ENCODE results near the gene STPG4. TPM values are rescaled to one million over a fixed set of nuclear protein-coding genes. Genes with fewer than 3 reads are reported as not detected.
"Not testable (repeated sequence)": the region's sequence is repeated elsewhere in the genome, so short reads cannot be mapped to it uniquely, and the experiment has no call there.

STPG4 gene
- total RNA-seq, 1 donor from 2014 or later, result not detected

- intact Hi-C loops (cut with DNase I), result no loop called here
- DNase-seq (ENCODE audit: low spot score), result no peak
These were observed 19.7 kb upstream of the STPG4 start for GRCh38 chr2:47174733-47175361.

GRCh38 chr2:47173986-47174732 lies 19.1 kb upstream of the STPG4 start:
- DNase-seq (ENCODE audit: low spot score), result no peak
- intact Hi-C loops (cut with DNase I), result no loop called here

- DNase-seq (ENCODE audit: low spot score), result no peak
These were observed 18.0 kb upstream of the STPG4 start for GRCh38 chr2:47172922-47173695.

GRCh38 chr2:47172156-47172921 lies 17.2 kb upstream of the STPG4 start:
- no peak for DNase-seq (ENCODE audit: low spot score)
- intact Hi-C loops (cut with DNase I), result no loop called here

More at GRCh38 chr2:47172922-47173695, 18.0 kb upstream of the STPG4 start:
- intact Hi-C loops (cut with DNase I), result no loop called here

GRCh38 chr2:47169784-47170183 lies 14.7 kb upstream of the STPG4 start:
- intact Hi-C loops (cut with DNase I), result no loop called here

GRCh38 chr2:47168895-47169294 lies 13.8 kb upstream of the STPG4 start:
- DNase-seq (ENCODE audit: low spot score); intact Hi-C loops (cut with DNase I): not testable (repeated sequence)

More at GRCh38 chr2:47169784-47170183, 14.7 kb upstream of the STPG4 start:
- DNase-seq (ENCODE audit: low spot score), result no peak

- no peak for DNase-seq (ENCODE audit: low spot score)
- intact Hi-C loops (cut with DNase I), result no loop called here
These were observed 12.0 kb upstream of the STPG4 start for GRCh38 chr2:47167149-47167548.

GRCh38 chr2:47165001-47165555 lies 10.0 kb upstream of the STPG4 start:
- intact Hi-C loops (cut with DNase I), result no loop called here
- DNase-seq (ENCODE audit: low spot score), result no peak

- intact Hi-C loops (cut with DNase I), result no loop called here
These were observed 7.7 kb upstream of the STPG4 start for GRCh38 chr2:47162780-47163179.

GRCh38 chr2:47161475-47161874 lies 6.4 kb upstream of the STPG4 start:
- DNase-seq (ENCODE audit: low spot score), result no peak
- intact Hi-C loops (cut with DNase I), result no loop called here

More at GRCh38 chr2:47162780-47163179, 7.7 kb upstream of the STPG4 start:
- no peak for DNase-seq (ENCODE audit: low spot score)

- DNase-seq (ENCODE audit: low spot score), result no peak
- intact Hi-C loops (cut with DNase I), result no loop called here
These were observed 5.6 kb upstream of the STPG4 start for GRCh38 chr2:47160660-47161059.

GRCh38 chr2:47160211-47160610 lies 5.1 kb upstream of the STPG4 start:
- intact Hi-C loops (cut with DNase I), result no loop called here
- no peak for DNase-seq (ENCODE audit: low spot score)

GRCh38 chr2:47159627-47160026 lies 4.5 kb upstream of the STPG4 start:
- intact Hi-C loops (cut with DNase I), result no loop called here
- no peak for DNase-seq (ENCODE audit: low spot score)

- no peak for DNase-seq (ENCODE audit: low spot score)
- intact Hi-C loops (cut with DNase I), result no loop called here
These were observed 3.5 kb upstream of the STPG4 start for GRCh38 chr2:47158576-47158975.

GRCh38 chr2:47152803-47153202 lies 2.3 kb downstream of the STPG4 start:
- DNase-seq (ENCODE audit: low spot score), result no peak
- intact Hi-C loops (cut with DNase I), result no loop called here

GRCh38 chr2:47150175-47150574 lies 4.9 kb downstream of the STPG4 start:
- intact Hi-C loops (cut with DNase I), result no loop called here
- no peak for DNase-seq (ENCODE audit: low spot score)

GRCh38 chr2:47147021-47147420 lies 8.1 kb downstream of the STPG4 start:
- DNase-seq (ENCODE audit: low spot score), result no peak
- intact Hi-C loops (cut with DNase I), result no loop called here

GRCh38 chr2:47145466-47145865 lies 9.6 kb downstream of the STPG4 start:
- intact Hi-C loops (cut with DNase I), result no loop called here
- no peak for DNase-seq (ENCODE audit: low spot score)

GRCh38 chr2:47141520-47141919 lies 13.6 kb downstream of the STPG4 start:
- DNase-seq (ENCODE audit: low spot score), result no peak
- intact Hi-C loops (cut with DNase I), result no loop called here

Measured in cardiac septum (tissue), 1 donor.